Stimulated activated CD8-positive, alpha-beta memory T cell treated with anti-CD3 and anti-CD28 coated beads, Interleukin-12 subunit alpha, Interleukin-12 subunit beta, amount 100 ng/mL, for 4 hours (primary cell): ENCODE data around the gene LLGL2.
"Not testable (repeated sequence)": the region's sequence is repeated elsewhere in the genome, so short reads cannot be mapped to it uniquely, and the experiment has no call there.

Experiments used
- DNase-seq: peaks from one replicate; pipeline ENCODE4 v3.0.0-alpha.2; 2020; ENCODE audit warnings: low read depth

Gene LLGL2

GRCh38 chr17:75571197-75571884 is 45.8 kb downstream of the LLGL2 start:
- no peak for DNase-seq

GRCh38 chr17:75571885-75572215 is 46.4 kb downstream of the LLGL2 start:
- DNase-seq: no peak

GRCh38 chr17:75572713-75573539 is 47.4 kb downstream of the LLGL2 start:
- DNase-seq: no peak

- DNase-seq: no peak
Observed at GRCh38 chr17:75573540-75573957, 48.1 kb downstream of the LLGL2 start.

- no peak for DNase-seq
Observed at GRCh38 chr17:75573994-75574393, 48.5 kb downstream of the LLGL2 start.

- no peak for DNase-seq
Observed at GRCh38 chr17:75574404-75575036, 49.0 kb downstream of the LLGL2 start.

- no peak for DNase-seq
Observed at GRCh38 chr17:75575197-75575596, 49.7 kb downstream of the LLGL2 start.

- DNase-seq: no peak
Observed at GRCh38 chr17:75575728-75576127, 50.2 kb downstream of the LLGL2 start.

GRCh38 chr17:75576661-75577060 is 51.2 kb downstream of the LLGL2 start:
- DNase-seq: no peak

GRCh38 chr17:75581121-75581725 is 55.7 kb downstream of the LLGL2 start:
- not testable (repeated sequence) for DNase-seq

GRCh38 chr17:75583197-75583596 is 57.7 kb downstream of the LLGL2 start:
- not testable (repeated sequence) for DNase-seq

GRCh38 chr17:75584849-75585175 is 59.3 kb downstream of the LLGL2 start:
- DNase-seq: no peak

- peak; percentile 57 for DNase-seq
Observed at GRCh38 chr17:75587675-75588595, 62.4 kb downstream of the LLGL2 start, which contains the start of gene MYO15B. TSS of gene MYO15B (plus strand) at chr17:75587800. CDS start at chr17:75588058, 258 bp downstream.

GRCh38 chr17:75588596-75589011 is 63.1 kb downstream of the LLGL2 start:
- DNase-seq: no peak

- DNase-seq: peak; percentile 85
Observed at GRCh38 chr17:75589012-75589918, 63.8 kb downstream of the LLGL2 start.

GRCh38 chr17:75589919-75590303 is 64.4 kb downstream of the LLGL2 start:
- no peak for DNase-seq

- no peak for DNase-seq
Observed at GRCh38 chr17:75590314-75590761, 64.8 kb downstream of the LLGL2 start.

- DNase-seq: no peak
Observed at GRCh38 chr17:75590849-75591721, 65.6 kb downstream of the LLGL2 start.

GRCh38 chr17:75591722-75592302 is 66.3 kb downstream of the LLGL2 start:
- no peak for DNase-seq
